HG03103 (cell line): ENCODE data around the gene PRRX1.

ENCODE experiments used
- ATAC-seq: cut with Tn5 transposase; IDR thresholded peaks from one replicate; pipeline ENCODE4 v1.9.1; 2021; ENCODE audit warnings: low read depth; ENCODE audit not compliant: unreplicated experiment

Gene PRRX1

GRCh38 chr1:170714938-170715337 lies 51.0 kb downstream of the PRRX1 start:
- no peak for ATAC-seq

- ATAC-seq = no peak
These were observed 53.0 kb downstream of the PRRX1 start for GRCh38 chr1:170716835-170717429.

- no peak for ATAC-seq
These were observed 56.7 kb downstream of the PRRX1 start for GRCh38 chr1:170720661-170721060.

GRCh38 chr1:170721621-170722020 lies 57.7 kb downstream of the PRRX1 start:
- ATAC-seq = no peak

- no peak for ATAC-seq
These were observed 59.6 kb downstream of the PRRX1 start for GRCh38 chr1:170723518-170723917.

- no peak for ATAC-seq
These were observed 61.4 kb downstream of the PRRX1 start for GRCh38 chr1:170725326-170725725.

- no peak for ATAC-seq
These were observed 64.0 kb downstream of the PRRX1 start for GRCh38 chr1:170727963-170728362.

GRCh38 chr1:170729225-170730002 lies 65.5 kb downstream of the PRRX1 start:
- no peak for ATAC-seq

- ATAC-seq = no peak
These were observed 66.1 kb downstream of the PRRX1 start for GRCh38 chr1:170730014-170730413.

GRCh38 chr1:170730438-170730837 lies 66.5 kb downstream of the PRRX1 start:
- ATAC-seq = no peak

- ATAC-seq = no peak
These were observed 67.8 kb downstream of the PRRX1 start for GRCh38 chr1:170731566-170732251.

GRCh38 chr1:170732252-170732588 lies 68.3 kb downstream of the PRRX1 start:
- no peak for ATAC-seq

GRCh38 chr1:170734412-170735175 lies 70.7 kb downstream of the PRRX1 start:
- ATAC-seq = no peak

GRCh38 chr1:170735366-170736263 lies 71.7 kb downstream of the PRRX1 start:
- no peak for ATAC-seq

- no peak for ATAC-seq
These were observed 75.9 kb downstream of the PRRX1 start for GRCh38 chr1:170739803-170740202.

- no peak for ATAC-seq
These were observed 77.7 kb downstream of the PRRX1 start for GRCh38 chr1:170741678-170742077.

GRCh38 chr1:170742600-170742999 lies 78.7 kb downstream of the PRRX1 start:
- no peak for ATAC-seq

GRCh38 chr1:170743083-170743482 lies 79.2 kb downstream of the PRRX1 start:
- ATAC-seq = no peak

GRCh38 chr1:170749549-170749948 lies 85.6 kb downstream of the PRRX1 start:
- no peak for ATAC-seq

GRCh38 chr1:170749959-170750358 lies 86.0 kb downstream of the PRRX1 start:
- ATAC-seq = no peak
